Measurements from ENCODE around the gene KRT78.

KRT78 gene

GRCh38 chr12:52836042-52836466 is 12.7 kb downstream of the KRT78 start:
- H3K27me3 Mint-ChIP-seq = no peaks in the 10 kb centered on the region
- H3K27ac Mint-ChIP-seq = peak overlapping the region; percentile 85 to 98
- peaks cover 46% of the 10 kb centered on the region for H3K4me1 Mint-ChIP-seq
- H3K9me3 Mint-ChIP-seq = no peaks in the 10 kb centered on the region
- peak; percentile 74 to 82 for DNase-seq
- ATAC-seq = peak; percentile 97
- peak overlapping the region; percentile 33 to 79 for H3K4me3 Mint-ChIP-seq

GRCh38 chr12:52835271-52836041 is 13.3 kb downstream of the KRT78 start:
- Mint-ChIP-seq H3K4me3 (peak overlapping the region; percentile 33 to 79), H3K27ac (peak overlapping the region; percentile 85 to 98), H3K4me1 (peaks cover 46% of the 10 kb centered on the region), H3K9me3 (no peaks in the 10 kb centered on the region), H3K27me3 (no peaks in the 10 kb centered on the region)
- DNase-seq (peak in 1 of 2 donors; percentile 23), ATAC-seq (no peak)

GRCh38 chr12:52834727-52835001 is 14.1 kb downstream of the KRT78 start:
- ATAC-seq = no peak
- H3K27me3 Mint-ChIP-seq = no peaks in the 10 kb centered on the region

GRCh38 chr12:52833922-52834726 is 14.7 kb downstream of the KRT78 start, which contains the start of gene KRT79:
Gene KRT79 (minus strand): TSS chr12:52834311. CDS start chr12:52834260, 51 bp downstream.
- Mint-ChIP-seq H3K9me3 (no peaks in the 10 kb centered on the region), H3K4me3 (peak within 1 kb of the TSS in 1 of 2 donors; percentile 79), H3K27me3 (no peaks in the 10 kb centered on the region), H3K4me1 (peaks cover 49% of the 10 kb centered on the region), H3K27ac (peak within 1 kb of the TSS; percentile 81 to 98)
- ATAC-seq (no peak), DNase-seq (no peak)

More at GRCh38 chr12:52834727-52835001, 14.1 kb downstream of the KRT78 start:
- peak overlapping the region; percentile 81 to 98 for H3K27ac Mint-ChIP-seq
- H3K4me3 Mint-ChIP-seq = peak overlapping the region in 1 of 2 donors; percentile 33
- H3K4me1 Mint-ChIP-seq = peaks cover 46% of the 10 kb centered on the region
- no peak for DNase-seq
- no peaks in the 10 kb centered on the region for H3K9me3 Mint-ChIP-seq

GRCh38 chr12:52832985-52833905 is 15.5 kb downstream of the KRT78 start:
- Mint-ChIP-seq H3K4me1 (peaks cover 51% of the 10 kb centered on the region), H3K4me3 (no peak overlapping the region), H3K9me3 (no peaks in the 10 kb centered on the region), H3K27me3 (no peaks in the 10 kb centered on the region), H3K27ac (peak overlapping the region; percentile 27 to 43)
- no peak for ATAC-seq
- no peak for DNase-seq

GRCh38 chr12:52832451-52832850 is 16.3 kb downstream of the KRT78 start:
- DNase-seq = no peak
- Mint-ChIP-seq H3K27me3 (no peaks in the 10 kb centered on the region), H3K27ac (no peak overlapping the region), H3K4me1 (peaks cover 51% of the 10 kb centered on the region), H3K9me3 (no peaks in the 10 kb centered on the region), H3K4me3 (no peak overlapping the region)
- no peak for ATAC-seq

- ATAC-seq (no peak), DNase-seq (no peak)
- Mint-ChIP-seq H3K27me3 (no peaks in the 10 kb centered on the region), H3K4me1 (peaks cover 39% of the 10 kb centered on the region), H3K9me3 (no peaks in the 10 kb centered on the region), H3K4me3 (no peak overlapping the region), H3K27ac (no peak overlapping the region)
Observed at GRCh38 chr12:52831251-52831650, 17.5 kb downstream of the KRT78 start.

GRCh38 chr12:52829986-52830770 is 18.6 kb downstream of the KRT78 start:
- Mint-ChIP-seq H3K27ac (no peak overlapping the region), H3K4me3 (no peak overlapping the region), H3K27me3 (no peaks in the 10 kb centered on the region), H3K4me1 (peaks cover 28% of the 10 kb centered on the region), H3K9me3 (no peaks in the 10 kb centered on the region)
- ATAC-seq (no peak), DNase-seq (no peak)

GRCh38 chr12:52828591-52829021 is 20.2 kb downstream of the KRT78 start:
- peaks cover 20% of the 10 kb centered on the region for H3K4me1 Mint-ChIP-seq
- DNase-seq (no peak), ATAC-seq (no peak)
- no peak overlapping the region for H3K27ac Mint-ChIP-seq
- no peaks in the 10 kb centered on the region for H3K27me3 Mint-ChIP-seq
- H3K4me3 Mint-ChIP-seq = no peak overlapping the region
- no peaks in the 10 kb centered on the region for H3K9me3 Mint-ChIP-seq

- Mint-ChIP-seq H3K27ac (no peak overlapping the region), H3K4me1 (peaks cover 20% of the 10 kb centered on the region), H3K4me3 (no peak overlapping the region), H3K27me3 (no peaks in the 10 kb centered on the region), H3K9me3 (no peaks in the 10 kb centered on the region)
- ATAC-seq = no peak
- DNase-seq = no peak
Observed at GRCh38 chr12:52828156-52828555, 20.6 kb downstream of the KRT78 start.

- no peak for DNase-seq
- Mint-ChIP-seq H3K27me3 (no peaks in the 10 kb centered on the region), H3K27ac (no peak overlapping the region), H3K4me3 (no peak overlapping the region), H3K4me1 (peaks cover 24% of the 10 kb centered on the region), H3K9me3 (no peaks in the 10 kb centered on the region)
- ATAC-seq = no peak
Observed at GRCh38 chr12:52827499-52828090, 21.2 kb downstream of the KRT78 start.

GRCh38 chr12:52826611-52827498 is 21.9 kb downstream of the KRT78 start:
- DNase-seq = no peak
- Mint-ChIP-seq H3K4me3 (no peak overlapping the region), H3K27me3 (no peaks in the 10 kb centered on the region), H3K27ac (no peak overlapping the region), H3K9me3 (no peaks in the 10 kb centered on the region), H3K4me1 (peaks cover 27% of the 10 kb centered on the region)
- ATAC-seq = no peak

GRCh38 chr12:52825961-52826360 is 22.8 kb downstream of the KRT78 start:
- ATAC-seq (no peak), DNase-seq (no peak)
- Mint-ChIP-seq H3K27me3 (no peaks in the 10 kb centered on the region), H3K4me3 (no peak overlapping the region), H3K4me1 (peaks cover 27% of the 10 kb centered on the region), H3K27ac (peak overlapping the region in 1 of 2 donors; percentile 42), H3K9me3 (no peaks in the 10 kb centered on the region)
